ENCODE measurements around the gene PLLP. TPM values are rescaled to one million over a fixed set of nuclear protein-coding genes. Genes with fewer than 3 reads are reported as not detected.

The PLLP gene
- total RNA-seq, 2 experiments from 2014 or later: 0.08 to 0.26 TPM

GRCh38 chr16:57229079-57229478 lies 55.4 kb downstream of the PLLP start:
- no peak for DNase-seq
- no peak for ATAC-seq (ENCODE audit: low read depth)
- Mint-ChIP-seq H3K9me3 (no peaks in the 10 kb centered on the region), H3K36me3 (peaks cover 40% of the 10 kb centered on the region), H3K27ac (no peak overlapping the region), H3K4me1 (peaks cover 1% of the 10 kb centered on the region), H3K4me3 (no peak overlapping the region), H3K27me3 (no peaks in the 10 kb centered on the region)
- POLR2A ChIA-PET: no interaction called here

- Mint-ChIP-seq H3K36me3 (peaks cover 38% of the 10 kb centered on the region), H3K27ac (no peak overlapping the region), H3K27me3 (no peaks in the 10 kb centered on the region), H3K4me3 (no peak overlapping the region), H3K9me3 (no peaks in the 10 kb centered on the region), H3K4me1 (peaks cover 1% of the 10 kb centered on the region)
- ATAC-seq (ENCODE audit: low read depth) (no peak), DNase-seq (no peak)
- POLR2A ChIA-PET: interaction anchor here (0.6 kb wide), 1 partner anchor 303 kb away, joined by 3 read pairs; no protein-coding TSS in a partner anchor
These were observed 57.5 kb downstream of the PLLP start for GRCh38 chr16:57226701-57227621.

GRCh38 chr16:57225978-57226377 lies 58.5 kb downstream of the PLLP start:
- no peak for ATAC-seq (ENCODE audit: low read depth)
- peaks cover 41% of the 10 kb centered on the region for H3K36me3 Mint-ChIP-seq
- H3K9me3 Mint-ChIP-seq: no peaks in the 10 kb centered on the region
- H3K27me3 Mint-ChIP-seq: no peaks in the 10 kb centered on the region
- H3K4me1 Mint-ChIP-seq: peaks cover 1% of the 10 kb centered on the region
- DNase-seq: no peak
- POLR2A ChIA-PET: no interaction called here
- no peak overlapping the region for H3K27ac Mint-ChIP-seq
- no peak overlapping the region for H3K4me3 Mint-ChIP-seq

GRCh38 chr16:57224651-57225335 lies 59.7 kb downstream of the PLLP start:
- ATAC-seq (ENCODE audit: low read depth) (no peak), DNase-seq (no peak)
- POLR2A ChIA-PET: no interaction called here
- H3K4me3 Mint-ChIP-seq: no peak overlapping the region
- H3K9me3 Mint-ChIP-seq: peaks cover under 1% of the 10 kb centered on the region
- no peaks in the 10 kb centered on the region for H3K27me3 Mint-ChIP-seq
- no peaks in the 10 kb centered on the region for H3K4me1 Mint-ChIP-seq
- peaks cover 45% of the 10 kb centered on the region for H3K36me3 Mint-ChIP-seq
- H3K27ac Mint-ChIP-seq: no peak overlapping the region

DNA sequence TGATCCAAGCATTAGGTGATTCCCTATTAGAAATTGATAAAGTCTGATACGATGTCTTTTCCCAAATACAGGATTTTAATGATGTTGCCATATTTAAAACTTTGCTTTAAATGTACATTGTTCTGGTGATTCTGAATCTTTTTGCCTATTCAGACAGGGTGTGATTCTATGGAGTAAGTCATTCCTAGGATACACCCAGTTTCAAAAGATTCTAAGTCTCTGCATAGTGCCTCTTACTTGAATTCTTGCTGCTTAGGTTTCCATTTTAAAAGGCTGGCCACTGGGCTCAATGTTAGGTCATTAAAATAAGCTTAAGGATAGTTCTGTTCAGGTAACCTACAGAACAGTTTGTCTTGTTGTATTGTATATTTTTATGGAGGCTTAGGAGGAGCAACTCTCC lies 61.4 kb downstream of the PLLP start:
- Mint-ChIP-seq H3K9me3 (peaks cover 13% of the 10 kb centered on the region), H3K27ac (no peak overlapping the region), H3K36me3 (peaks cover 56% of the 10 kb centered on the region), H3K4me3 (no peak overlapping the region), H3K27me3 (no peaks in the 10 kb centered on the region), H3K4me1 (no peaks in the 10 kb centered on the region)
- no peak for DNase-seq
- no peak for ATAC-seq (ENCODE audit: low read depth)
- POLR2A ChIA-PET: no interaction called here

GRCh38 chr16:57216968-57217367 lies 67.5 kb downstream of the PLLP start:
- ATAC-seq (ENCODE audit: low read depth): no peak
- Mint-ChIP-seq H3K27me3 (no peaks in the 10 kb centered on the region), H3K36me3 (peaks cover 84% of the 10 kb centered on the region), H3K9me3 (peaks cover 29% of the 10 kb centered on the region), H3K27ac (no peak overlapping the region), H3K4me1 (no peaks in the 10 kb centered on the region), H3K4me3 (no peak overlapping the region)
- DNase-seq: no peak
- POLR2A ChIA-PET: interaction anchor here (1.0 kb wide), 1 partner anchor 31 kb away, joined by 3 read pairs; the partner anchor contains the start of genes PSME3IP1 and RSPRY1

DNA sequence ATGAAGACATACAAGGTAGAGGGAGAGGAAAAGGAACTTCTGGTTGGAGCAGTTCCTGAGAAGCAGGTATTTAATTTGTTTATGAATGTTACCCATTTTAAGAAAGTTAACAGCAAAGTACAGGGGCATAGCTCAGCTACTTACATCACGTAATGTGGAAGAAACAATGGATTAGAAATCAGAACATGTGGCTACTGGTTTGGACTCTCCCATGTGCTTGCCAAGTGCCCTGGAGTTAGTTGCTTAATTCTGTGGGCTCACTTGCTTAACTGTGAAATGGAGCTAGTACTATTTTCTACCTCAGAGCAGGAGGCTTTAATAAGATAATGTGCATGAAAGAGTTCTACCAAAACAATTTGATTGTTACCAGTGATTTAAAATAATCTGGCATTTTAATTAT lies 71.0 kb downstream of the PLLP start:
- POLR2A ChIA-PET: no interaction called here
- Mint-ChIP-seq H3K9me3 (peaks cover 19% of the 10 kb centered on the region), H3K27ac (no peak overlapping the region), H3K27me3 (no peaks in the 10 kb centered on the region), H3K4me3 (no peak overlapping the region), H3K36me3 (peaks cover 72% of the 10 kb centered on the region), H3K4me1 (no peaks in the 10 kb centered on the region)
- DNase-seq: no peak
- ATAC-seq (ENCODE audit: low read depth): no peak

GRCh38 chr16:57209780-57210179 lies 74.7 kb downstream of the PLLP start:
- Mint-ChIP-seq H3K27ac (no peak overlapping the region), H3K4me1 (no peaks in the 10 kb centered on the region), H3K4me3 (no peak overlapping the region), H3K27me3 (no peaks in the 10 kb centered on the region), H3K36me3 (peaks cover 44% of the 10 kb centered on the region), H3K9me3 (peaks cover 3% of the 10 kb centered on the region)
- DNase-seq (no peak), ATAC-seq (ENCODE audit: low read depth) (no peak)
- POLR2A ChIA-PET: no interaction called here

DNA sequence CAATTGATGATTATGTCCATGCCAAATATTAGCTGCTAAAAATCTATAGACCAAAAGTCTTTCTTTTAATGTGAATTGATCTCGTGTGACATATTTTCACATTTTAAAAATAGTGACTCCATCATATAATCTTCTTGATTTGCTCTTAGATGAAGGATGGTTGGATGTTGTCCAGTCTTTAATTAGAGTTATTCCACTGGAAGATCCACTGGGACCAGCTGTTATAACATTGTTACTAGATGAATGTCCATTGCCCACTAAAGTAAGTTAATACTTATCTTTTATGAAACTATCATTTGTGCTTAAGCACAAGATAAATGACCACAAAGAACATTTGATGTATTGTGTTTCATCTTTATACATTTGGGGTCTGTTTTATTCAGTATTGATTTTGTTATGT lies 75.5 kb downstream of the PLLP start:
- POLR2A ChIA-PET: interaction anchor here (0.7 kb wide), 1 partner anchor 35 kb away, joined by 4 read pairs; no protein-coding TSS in a partner anchor
- Mint-ChIP-seq H3K4me1 (no peaks in the 10 kb centered on the region), H3K4me3 (no peak overlapping the region), H3K9me3 (no peaks in the 10 kb centered on the region), H3K27me3 (no peaks in the 10 kb centered on the region), H3K36me3 (peaks cover 38% of the 10 kb centered on the region), H3K27ac (no peak overlapping the region)
- DNase-seq: no peak
- ATAC-seq (ENCODE audit: low read depth): no peak

Other genes with a start within 250 kb of the PLLP start
- 10 to 100 TPM; 11.0 to 11.4 TPM for gene CPNE2, start 192.1 kb downstream of the PLLP start, total RNA-seq
- 100 to 1,000 TPM; 134 to 140 TPM for gene PSME3IP1, start 98.6 kb downstream of the PLLP start, total RNA-seq
- 10 to 100 TPM; 29.5 to 34.3 TPM for gene RSPRY1, start 98.3 kb downstream of the PLLP start, total RNA-seq
- 10 to 100 TPM; 34.9 to 37.9 TPM for gene ARL2BP, start 39.4 kb downstream of the PLLP start, total RNA-seq
- gene CCL22, start 74.1 kb upstream of the PLLP start, total RNA-seq: under 1 TPM; 0.17 to 0.33 TPM
- not detected for gene CX3CL1, start 87.8 kb upstream of the PLLP start, total RNA-seq
- gene CCL17, start 120.1 kb upstream of the PLLP start, total RNA-seq: not detected
- gene CIAPIN1, start 162.7 kb upstream of the PLLP start, total RNA-seq: 10 to 100 TPM; 36.7 to 37.7 TPM
- gene COQ9, start 162.8 kb upstream of the PLLP start, total RNA-seq: 10 to 100 TPM; 37.1 to 40.3 TPM
- 10 to 100 TPM; 61.1 to 63.6 TPM for gene POLR2C, start 178.0 kb upstream of the PLLP start, total RNA-seq
- 1 to 10 TPM; 6.3 to 6.4 TPM for gene DOK4, start 201.8 kb upstream of the PLLP start, total RNA-seq